Kidney (tissue), 14 donors: Measurements from ENCODE around the gene PRTN3. TPM values are rescaled to one million over a fixed set of nuclear protein-coding genes. Genes with fewer than 3 reads are reported as not detected.
"Not testable (repeated sequence)": the region's sequence is repeated elsewhere in the genome, so short reads cannot be mapped to it uniquely, and the experiment has no call there.

ENCODE experiments used
- DNase-seq, 5 donors: peaks; one replicate each; pipeline ENCODE4 v3.0.0-alpha.2; 2013 to 2020
- FAIRE-seq: peaks from 2 replicates; lab custom pipeline; 2012; peaks lifted over from hg19 to GRCh38; lab: Jason Lieb, UNC
- H3K27ac ChIP-seq, 2 donors: one replicate each; pipeline ENCODE4 v1.7.0; 2013; ENCODE audit warnings: low read depth in 2 of 2, low read length in 2 of 2, inconsistent platforms in 1 of 2
- H3K27me3 ChIP-seq: one replicate; pipeline ENCODE4 v1.7.1; 2013; ENCODE audit warnings: low read length, inconsistent platforms; ENCODE audit not compliant: control insufficient read depth, insufficient read depth
- H3K36me3 ChIP-seq, 3 donors: one replicate each; pipeline versions ENCODE4 v1.7.0 to v1.7.1; 2013; ENCODE audit warnings: low read length in 3 of 3, control low read depth in 1 of 3, inconsistent platforms in 1 of 3; ENCODE audit not compliant: insufficient read depth in 3 of 3, control insufficient read depth in 2 of 3
- H3K4me1 ChIP-seq, 3 donors: one replicate each; pipeline versions ENCODE4 v1.7.0 to v1.7.1; 2013; ENCODE audit warnings: low read length in 3 of 3, inconsistent platforms in 1 of 3, low read depth in 1 of 3; ENCODE audit not compliant: control insufficient read depth in 2 of 3, insufficient read depth in 2 of 3
- H3K4me3 ChIP-seq, 3 donors: one replicate each; pipeline versions ENCODE4 v1.7.0 to v1.8.1; 2013; ENCODE audit warnings: low read length in 3 of 3, control low read depth in 1 of 3, inconsistent platforms in 1 of 3
- H3K9ac ChIP-seq, 3 donors: one replicate each; pipeline versions ENCODE4 v1.7.0 to v1.7.1; 2013; ENCODE audit warnings: low read length in 3 of 3, control low read depth in 1 of 3, inconsistent platforms in 1 of 3
- H3K9me3 ChIP-seq, 3 donors: one replicate each; pipeline versions ENCODE4 v1.7.0 to v1.7.1; 2013; ENCODE audit warnings: low read length in 3 of 3, control low read depth in 1 of 3, inconsistent platforms in 1 of 3; ENCODE audit not compliant: control insufficient read depth in 2 of 3, insufficient read depth in 1 of 3
- intact Hi-C: fragments of 100-400 bp; cut with DNase I; formaldehyde crosslinking; loops from one replicate; pipeline ENCODE4 v1.11.1; 2022
- polyA plus RNA-seq: library from polyadenylated mRNA; stranded (reverse); fragments of 350-450 nt; fragmentation: Illumina TruSeq; extraction: RNeasy Lipid Tissue Mini Kit (QIAGEN cat#74804); gene quantifications from one replicate; pipeline ENCODE4 v1.2.3, GENCODE V29; 2014; ENCODE audit warnings: low read depth, low replicate concordance; ENCODE audit not compliant: insufficient read depth
- total RNA-seq: library from RNA; stranded (reverse); fragmentation: NEBNext Ultra II Directional; extraction: Animal tissue kit (Norgen Biotek cat#: 25700); gene quantifications from one replicate; pipeline ENCODE4 v1.2.1, GENCODE V29; 2021
- TF ChIP-seq, protein P1 (sequence below): IDR thresholded peaks from 3 replicates; pipeline ENCODE4 v1.5.1; 2012; ENCODE audit warnings: mild to moderate bottlenecking, moderate library complexity, borderline replicate concordance; ENCODE audit not compliant: insufficient read depth; ENCODE audit errors: extremely low read depth
- donor health status: control.
- donor health status: control.
- donor health status: control.
- donor health status: control.
- donor health status: control.
- donor health status: DM: yes; HTN: yes; CAD: no.
- donor health status: Normal renal cell carcinoma (clear cell type).

Gene PRTN3
- total and polyA plus RNA-seq, 2 donors from 2014 or later: not detected

DNA sequence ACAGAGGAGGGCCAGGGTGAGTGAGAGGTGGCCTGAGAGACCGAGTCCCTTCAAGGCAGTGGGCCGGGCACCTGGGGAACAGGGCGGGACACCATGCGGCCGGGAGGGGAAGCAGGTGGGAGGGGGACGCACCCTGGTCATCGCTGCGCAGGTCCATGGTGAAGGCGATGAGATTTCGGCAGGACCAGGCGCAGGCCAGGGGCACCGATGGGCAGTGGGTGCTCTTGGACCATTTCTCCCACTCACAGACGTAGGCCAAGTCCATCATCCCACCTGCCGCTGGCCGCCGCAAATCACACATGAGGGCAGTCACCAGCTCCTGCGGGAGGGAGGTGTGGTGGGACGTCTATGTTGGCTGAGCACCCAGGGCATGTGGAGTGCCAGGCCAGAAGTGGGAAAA lies 50.0 kb downstream of the PRTN3 start:
- no peak overlapping the region for H3K4me3 ChIP-seq
- H3K9me3 ChIP-seq: no peaks in the 10 kb centered on the region
- no peak overlapping the region for H3K27ac ChIP-seq
- H3K9ac ChIP-seq: no peak overlapping the region
- no peak for FAIRE-seq
- H3K4me1 ChIP-seq: peaks cover 0 to 2% (median 0%) of the 10 kb centered on the region in 3 donors
- H3K36me3 ChIP-seq: peaks cover 0 to 10% (median 6%) of the 10 kb centered on the region in 3 donors
- intact Hi-C loops: no loop called here
- no peaks in the 10 kb centered on the region for H3K27me3 ChIP-seq
- peak in 1 of 5 donors; percentile 74 for DNase-seq
- TF ChIP-seq, protein P1, sequence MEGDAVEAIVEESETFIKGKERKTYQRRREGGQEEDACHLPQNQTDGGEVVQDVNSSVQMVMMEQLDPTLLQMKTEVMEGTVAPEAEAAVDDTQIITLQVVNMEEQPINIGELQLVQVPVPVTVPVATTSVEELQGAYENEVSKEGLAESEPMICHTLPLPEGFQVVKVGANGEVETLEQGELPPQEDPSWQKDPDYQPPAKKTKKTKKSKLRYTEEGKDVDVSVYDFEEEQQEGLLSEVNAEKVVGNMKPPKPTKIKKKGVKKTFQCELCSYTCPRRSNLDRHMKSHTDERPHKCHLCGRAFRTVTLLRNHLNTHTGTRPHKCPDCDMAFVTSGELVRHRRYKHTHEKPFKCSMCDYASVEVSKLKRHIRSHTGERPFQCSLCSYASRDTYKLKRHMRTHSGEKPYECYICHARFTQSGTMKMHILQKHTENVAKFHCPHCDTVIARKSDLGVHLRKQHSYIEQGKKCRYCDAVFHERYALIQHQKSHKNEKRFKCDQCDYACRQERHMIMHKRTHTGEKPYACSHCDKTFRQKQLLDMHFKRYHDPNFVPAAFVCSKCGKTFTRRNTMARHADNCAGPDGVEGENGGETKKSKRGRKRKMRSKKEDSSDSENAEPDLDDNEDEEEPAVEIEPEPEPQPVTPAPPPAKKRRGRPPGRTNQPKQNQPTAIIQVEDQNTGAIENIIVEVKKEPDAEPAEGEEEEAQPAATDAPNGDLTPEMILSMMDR: no peak

DNA sequence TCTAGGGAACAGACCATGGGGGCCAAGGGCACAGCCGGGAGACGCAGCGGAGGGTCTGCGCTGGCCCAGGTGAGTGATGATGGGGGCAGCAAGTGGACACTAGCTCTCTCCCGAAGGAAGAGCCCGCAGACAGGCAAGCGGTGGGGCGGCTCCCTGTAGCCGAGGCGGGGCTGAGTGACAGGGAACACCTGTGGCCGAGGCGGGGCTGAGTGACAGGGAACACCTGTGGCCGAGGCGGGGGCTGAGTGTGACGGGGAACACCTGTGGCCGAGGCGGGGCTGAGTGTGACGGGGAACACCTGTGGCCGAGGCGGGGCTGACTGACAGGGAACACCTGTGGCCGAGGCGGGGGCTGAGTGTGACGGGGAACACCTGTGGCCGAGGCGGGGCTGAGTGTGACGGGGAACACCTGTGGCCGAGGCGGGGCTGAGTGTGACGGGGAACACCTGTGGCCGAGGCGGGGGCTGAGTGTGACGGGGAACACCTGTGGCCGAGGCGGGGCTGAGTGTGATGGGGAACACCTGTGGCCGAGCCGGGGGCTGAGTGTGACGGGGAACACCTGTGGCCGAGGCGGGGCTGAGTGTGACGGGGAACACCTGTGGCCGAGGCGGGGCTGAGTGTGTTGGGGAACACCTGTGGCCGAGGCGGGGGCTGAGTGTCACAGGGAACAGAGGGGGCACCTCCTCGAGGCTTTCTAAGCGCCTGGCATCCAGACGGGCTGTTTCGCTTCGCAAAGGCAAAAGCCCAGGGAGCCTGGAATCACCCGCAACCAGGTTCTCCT lies 50.8 kb downstream of the PRTN3 start:
- H3K27me3 ChIP-seq, H3K27ac ChIP-seq, H3K9me3 ChIP-seq, intact Hi-C loops, H3K4me1 ChIP-seq, FAIRE-seq, H3K36me3 ChIP-seq: not testable (repeated sequence)
- Histone ChIP-seq H3K4me3 (peak overlapping the region; percentile 56 to 69 (median 61)), H3K9ac (peak overlapping the region in 1 of 3 donors; percentile 73)
- DNase-seq: peak in 2 of 5 donors; percentile 55 to 79

DNA sequence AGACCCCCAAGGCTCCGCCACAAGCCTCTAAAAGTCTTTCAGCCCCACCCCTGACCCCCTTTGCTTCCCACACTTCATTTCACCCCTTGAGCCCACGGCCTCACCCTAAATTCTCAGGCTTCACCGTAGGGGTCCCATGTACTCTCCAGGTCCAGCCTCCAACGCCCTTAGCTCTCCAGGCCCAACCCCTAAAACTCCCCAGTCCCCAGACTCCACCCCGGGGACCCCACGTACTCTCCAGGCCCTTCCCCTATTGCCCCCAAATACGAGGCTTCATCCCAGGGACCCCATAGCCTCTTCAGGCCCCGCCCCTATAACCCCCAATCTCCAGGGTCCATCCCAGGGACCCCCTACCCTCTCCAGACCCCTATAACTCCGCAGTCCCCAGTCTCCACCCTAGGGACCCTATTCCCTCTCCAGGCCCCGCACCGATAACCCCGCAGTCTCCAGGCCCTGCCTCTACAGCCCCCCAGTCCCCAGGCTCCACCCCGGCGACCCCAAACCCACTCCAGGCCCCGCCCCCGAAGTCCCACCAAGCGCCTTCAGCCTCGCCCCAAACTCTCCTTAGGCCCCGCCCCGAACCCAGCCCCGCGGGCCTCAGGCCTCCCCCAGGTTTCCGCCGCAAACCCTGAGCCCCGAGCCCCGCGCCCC lies 51.6 kb downstream of the PRTN3 start:
- DNase-seq (peak in 2 of 5 donors; percentile 60 to 87), FAIRE-seq (no peak)
- Histone ChIP-seq H3K4me1 (peaks cover 0 to 2% (median 0%) of the 10 kb centered on the region in 3 donors), H3K9me3 (no peaks in the 10 kb centered on the region), H3K27me3 (no peaks in the 10 kb centered on the region), H3K4me3 (peak overlapping the region; percentile 56 to 69 (median 61)), H3K27ac (peak overlapping the region in 1 of 2 donors; percentile 32), H3K9ac (peak overlapping the region; percentile 22 to 73 (median 41)), H3K36me3 (peaks cover 0 to 4% (median 3%) of the 10 kb centered on the region in 3 donors)
- intact Hi-C loops: no loop called here
- TF ChIP-seq, protein P1: no peak
